ENCODE data around the gene CNOT4.
A peak's percentile ranks its signal among the peaks of the same experiment; 100 is the strongest.

CNOT4 gene, protein sequence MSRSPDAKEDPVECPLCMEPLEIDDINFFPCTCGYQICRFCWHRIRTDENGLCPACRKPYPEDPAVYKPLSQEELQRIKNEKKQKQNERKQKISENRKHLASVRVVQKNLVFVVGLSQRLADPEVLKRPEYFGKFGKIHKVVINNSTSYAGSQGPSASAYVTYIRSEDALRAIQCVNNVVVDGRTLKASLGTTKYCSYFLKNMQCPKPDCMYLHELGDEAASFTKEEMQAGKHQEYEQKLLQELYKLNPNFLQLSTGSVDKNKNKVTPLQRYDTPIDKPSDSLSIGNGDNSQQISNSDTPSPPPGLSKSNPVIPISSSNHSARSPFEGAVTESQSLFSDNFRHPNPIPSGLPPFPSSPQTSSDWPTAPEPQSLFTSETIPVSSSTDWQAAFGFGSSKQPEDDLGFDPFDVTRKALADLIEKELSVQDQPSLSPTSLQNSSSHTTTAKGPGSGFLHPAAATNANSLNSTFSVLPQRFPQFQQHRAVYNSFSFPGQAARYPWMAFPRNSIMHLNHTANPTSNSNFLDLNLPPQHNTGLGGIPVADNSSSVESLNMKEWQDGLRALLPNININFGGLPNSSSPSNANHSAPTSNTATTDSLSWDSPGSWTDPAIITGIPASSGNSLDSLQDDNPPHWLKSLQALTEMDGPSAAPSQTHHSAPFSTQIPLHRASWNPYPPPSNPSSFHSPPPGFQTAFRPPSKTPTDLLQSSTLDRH

DNA sequence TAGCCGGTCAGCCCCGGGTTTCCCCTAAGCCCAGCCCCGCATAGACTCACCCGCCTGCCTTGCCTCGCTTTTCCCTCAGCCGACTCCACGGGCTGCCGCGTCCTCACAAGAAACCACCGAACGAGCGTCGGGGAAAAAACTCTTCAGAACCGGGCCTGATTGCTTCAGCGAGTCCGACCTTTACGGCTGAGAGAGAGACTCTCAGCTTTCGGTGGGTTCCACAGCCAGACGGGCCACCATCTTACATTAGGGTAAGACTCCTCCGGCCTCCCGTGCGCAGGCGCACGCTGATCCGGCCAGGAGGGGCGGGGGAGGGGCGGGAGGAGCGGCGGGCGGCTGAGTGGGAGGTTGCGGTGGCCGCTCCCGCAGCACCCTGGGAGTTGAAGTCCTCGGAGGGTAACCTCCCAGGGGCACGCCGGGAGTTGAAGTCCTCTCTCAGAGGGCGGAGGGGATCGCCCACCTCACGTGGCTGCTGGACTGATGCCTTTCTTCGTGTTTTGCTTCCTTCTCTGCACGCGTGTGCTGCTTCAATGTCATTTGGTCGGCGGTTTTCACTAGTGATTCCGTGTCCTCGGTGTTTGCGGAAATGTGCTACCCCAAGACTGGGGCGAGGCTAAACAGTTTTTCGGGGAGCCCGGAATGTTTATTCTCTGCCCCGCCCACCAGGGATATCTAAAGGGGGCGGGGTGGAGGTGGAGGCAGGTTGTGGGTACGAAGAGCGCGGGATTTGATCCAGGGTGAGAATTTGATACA is at the start of gene CNOT4:
CNOT4 (minus strand) TSS at position 264 of the 753 bp plus-strand sequence. CDS start 71,771 bp downstream, outside the sequence.
- peak within 1 kb of the TSS; percentile 93 to 97 for H3K9ac ChIP-seq (ENCODE audit: low read length in 2 of 2)
- peaks cover 3% of the 10 kb centered on the region for H3K4me1 ChIP-seq (ENCODE audit: control insufficient read depth, insufficient read depth, low read length)
- H3K36me3 ChIP-seq (ENCODE audit: control insufficient read depth in 2 of 2, insufficient read depth in 2 of 2, low read length in 2 of 2), result no peaks in the 10 kb centered on the region
- no peaks in the 10 kb centered on the region for H3K27me3 ChIP-seq (ENCODE audit: control insufficient read depth in 1 of 2, insufficient read depth in 2 of 2, low read length in 2 of 2)
- H3K9me3 ChIP-seq (ENCODE audit: control insufficient read depth in 2 of 2, low read length in 2 of 2), result no peaks in the 10 kb centered on the region
- H3K27ac ChIP-seq (ENCODE audit: low read length), result peak within 1 kb of the TSS; percentile 91
- peak within 1 kb of the TSS; percentile 92 to 97 for H3K4me3 ChIP-seq (ENCODE audit: low read length in 2 of 2)

DNA sequence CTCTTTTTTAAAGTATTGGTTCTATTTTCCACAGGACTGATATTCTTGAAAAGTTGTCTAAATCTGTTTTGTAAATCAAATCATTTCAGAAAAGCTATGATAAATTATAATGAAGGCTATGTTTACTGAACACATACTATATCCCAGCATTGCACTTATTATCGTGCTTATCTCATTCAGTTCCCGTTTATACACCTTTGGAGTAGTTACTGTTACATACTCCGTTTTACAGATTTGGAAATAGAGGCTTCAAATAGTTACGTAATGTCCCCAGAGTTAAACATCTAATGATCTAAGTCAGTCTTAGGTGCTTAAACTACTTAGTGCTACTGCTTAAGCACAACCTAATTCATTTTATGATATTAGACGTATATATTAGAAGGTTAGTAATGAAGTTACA is 49.0 kb upstream of the CNOT4 start:
- H3K27me3 ChIP-seq (ENCODE audit: control insufficient read depth in 1 of 2, insufficient read depth in 2 of 2, low read length in 2 of 2), result no peaks in the 10 kb centered on the region
- H3K27ac ChIP-seq (ENCODE audit: low read length), result no peak overlapping the region
- no peaks in the 10 kb centered on the region for H3K9me3 ChIP-seq (ENCODE audit: control insufficient read depth in 2 of 2, low read length in 2 of 2)
- peak overlapping the region in 1 of 2 donors; percentile 90 for H3K9ac ChIP-seq (ENCODE audit: low read length in 2 of 2)
- H3K4me1 ChIP-seq (ENCODE audit: control insufficient read depth, insufficient read depth, low read length), result peaks cover 3% of the 10 kb centered on the region
- H3K36me3 ChIP-seq (ENCODE audit: control insufficient read depth in 2 of 2, insufficient read depth in 2 of 2, low read length in 2 of 2), result no peaks in the 10 kb centered on the region
- peak overlapping the region; percentile 94 to 98 for H3K4me3 ChIP-seq (ENCODE audit: low read length in 2 of 2)

DNA sequence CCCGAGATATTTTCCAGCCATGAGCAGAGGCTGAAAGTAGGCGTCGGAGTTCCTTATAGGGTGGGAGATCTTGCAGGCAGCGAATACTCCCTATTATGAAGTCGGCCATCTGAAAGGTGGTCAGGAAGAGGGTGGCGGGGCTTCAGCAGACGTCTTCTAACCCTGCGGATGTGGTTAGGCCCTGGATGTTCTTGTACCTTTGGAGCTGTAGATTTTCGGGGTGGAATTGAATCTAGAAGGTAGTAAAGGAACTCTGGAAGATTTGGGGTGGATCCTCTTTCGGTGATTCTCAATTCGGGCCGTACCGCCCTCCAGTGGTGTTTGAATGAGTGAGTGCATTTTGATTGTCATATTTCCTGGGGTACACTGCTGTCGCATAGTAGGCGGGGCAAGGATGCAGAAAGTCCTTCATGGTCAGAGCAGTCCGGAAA is 48.5 kb upstream of the CNOT4 start:
- Histone ChIP-seq H3K4me3 (ENCODE audit: low read length in 2 of 2) (peak overlapping the region; percentile 94 to 98), H3K27me3 (ENCODE audit: control insufficient read depth in 1 of 2, insufficient read depth in 2 of 2, low read length in 2 of 2) (no peaks in the 10 kb centered on the region), H3K9ac (ENCODE audit: low read length in 2 of 2) (peak overlapping the region; percentile 90 to 98), H3K27ac (ENCODE audit: low read length) (peak overlapping the region; percentile 99), H3K36me3 (ENCODE audit: control insufficient read depth in 2 of 2, insufficient read depth in 2 of 2, low read length in 2 of 2) (no peaks in the 10 kb centered on the region), H3K9me3 (ENCODE audit: control insufficient read depth in 2 of 2, low read length in 2 of 2) (no peaks in the 10 kb centered on the region), H3K4me1 (ENCODE audit: control insufficient read depth, insufficient read depth, low read length) (peaks cover 3% of the 10 kb centered on the region)

DNA sequence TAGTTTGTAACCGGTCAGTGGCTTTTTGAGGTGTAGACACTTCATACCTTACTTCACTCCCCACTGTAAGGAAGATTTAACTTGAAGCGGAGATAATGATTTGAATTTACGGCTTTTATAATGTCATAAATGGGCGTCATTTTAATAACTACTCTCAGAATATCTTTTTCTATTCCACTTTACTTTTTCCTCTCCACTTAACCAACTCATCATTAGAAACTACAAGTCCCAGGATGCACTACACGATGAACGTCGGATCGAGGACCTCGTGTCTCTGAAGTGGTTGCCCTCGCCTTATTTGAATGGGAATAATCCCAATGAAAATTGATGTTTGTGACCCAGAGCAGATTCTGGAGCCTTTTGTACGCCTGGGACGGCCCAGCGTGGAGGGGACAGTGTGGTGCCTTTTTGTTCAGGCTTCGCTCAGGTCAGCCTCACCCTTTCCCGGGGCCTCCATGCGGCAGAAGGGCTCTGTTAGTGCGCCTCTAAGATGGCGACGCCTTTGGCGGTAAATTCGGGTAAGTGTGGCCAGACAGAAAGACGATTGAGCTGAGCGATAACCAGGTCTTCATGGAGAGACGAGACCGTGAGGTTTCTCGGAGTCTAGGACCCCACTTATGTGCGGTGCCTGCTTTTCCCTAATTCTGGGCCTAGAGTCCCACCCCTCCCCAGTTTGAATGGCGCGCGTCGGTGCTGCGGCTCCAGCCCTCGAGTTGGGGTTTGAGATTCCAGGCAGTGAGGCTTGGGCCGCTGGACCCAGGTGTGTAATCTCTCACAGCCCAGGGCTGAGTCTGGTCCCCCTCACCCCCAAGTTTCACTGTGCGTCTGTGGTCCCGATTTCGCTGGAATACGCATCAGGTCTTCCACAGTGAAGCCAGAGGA is 47.8 kb upstream of the CNOT4 start, which contains the start of gene NUP205:
NUP205 (plus strand) TSS at position 463 of the 882 bp plus-strand sequence; CDS start at position 491, 28 bp downstream.
- Histone ChIP-seq H3K4me3 (ENCODE audit: low read length in 2 of 2) (peak within 1 kb of the TSS; percentile 94 to 98), H3K9me3 (ENCODE audit: control insufficient read depth in 2 of 2, low read length in 2 of 2) (no peaks in the 10 kb centered on the region), H3K27me3 (ENCODE audit: control insufficient read depth in 1 of 2, insufficient read depth in 2 of 2, low read length in 2 of 2) (no peaks in the 10 kb centered on the region), H3K4me1 (ENCODE audit: control insufficient read depth, insufficient read depth, low read length) (peaks cover 3% of the 10 kb centered on the region), H3K9ac (ENCODE audit: low read length in 2 of 2) (peak within 1 kb of the TSS; percentile 90 to 98), H3K36me3 (ENCODE audit: control insufficient read depth in 2 of 2, insufficient read depth in 2 of 2, low read length in 2 of 2) (no peaks in the 10 kb centered on the region), H3K27ac (ENCODE audit: low read length) (peak within 1 kb of the TSS; percentile 99)

DNA sequence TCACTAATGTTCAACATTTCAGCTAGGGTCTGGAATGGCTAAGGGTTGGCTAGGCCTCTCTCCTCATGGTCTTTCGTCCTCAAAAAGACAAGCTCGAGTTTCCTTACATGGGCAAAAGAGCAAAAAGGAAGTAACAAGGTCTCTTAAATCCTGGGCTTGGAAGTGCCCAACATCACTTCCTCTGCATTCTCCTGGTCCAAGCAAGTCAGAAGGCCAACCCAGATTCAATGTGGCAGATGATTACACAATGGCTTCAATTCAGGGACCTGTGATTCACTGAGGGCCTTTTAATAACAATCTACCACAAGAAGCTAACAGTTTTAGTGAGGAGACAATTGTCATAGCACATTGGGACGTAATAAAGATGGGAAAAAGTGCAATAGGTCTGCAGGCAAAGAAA is 43.4 kb upstream of the CNOT4 start:
- Histone ChIP-seq H3K36me3 (ENCODE audit: control insufficient read depth in 2 of 2, insufficient read depth in 2 of 2, low read length in 2 of 2) (no peaks in the 10 kb centered on the region), H3K27ac (ENCODE audit: low read length) (no peak overlapping the region), H3K4me3 (ENCODE audit: low read length in 2 of 2) (no peak overlapping the region), H3K9me3 (ENCODE audit: control insufficient read depth in 2 of 2, low read length in 2 of 2) (no peaks in the 10 kb centered on the region), H3K27me3 (ENCODE audit: control insufficient read depth in 1 of 2, insufficient read depth in 2 of 2, low read length in 2 of 2) (no peaks in the 10 kb centered on the region), H3K9ac (ENCODE audit: low read length in 2 of 2) (no peak overlapping the region), H3K4me1 (ENCODE audit: control insufficient read depth, insufficient read depth, low read length) (peaks cover 3% of the 10 kb centered on the region)

DNA sequence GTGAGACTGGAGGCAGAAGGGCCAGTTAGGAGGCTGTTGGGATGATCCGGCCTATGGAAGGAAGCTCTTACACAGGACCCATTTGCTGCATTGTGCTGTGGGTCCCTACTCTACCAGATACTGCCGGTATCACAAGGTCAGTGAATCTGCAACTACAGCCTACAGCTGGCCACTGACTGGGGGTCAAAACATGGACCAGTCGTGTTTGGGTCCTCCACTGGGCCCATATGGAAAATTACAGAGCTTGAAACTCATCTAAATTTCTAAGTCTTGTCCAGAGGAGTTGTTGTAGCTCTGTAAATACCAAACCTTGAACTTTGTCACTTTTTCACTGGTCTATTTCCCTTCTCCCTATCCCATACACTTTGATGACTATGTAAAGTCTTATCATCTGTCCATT is 42.2 kb upstream of the CNOT4 start:
- no peaks in the 10 kb centered on the region for H3K9me3 ChIP-seq (ENCODE audit: control insufficient read depth in 2 of 2, low read length in 2 of 2)
- H3K9ac ChIP-seq (ENCODE audit: low read length in 2 of 2), result no peak overlapping the region
- H3K27me3 ChIP-seq (ENCODE audit: control insufficient read depth in 1 of 2, insufficient read depth in 2 of 2, low read length in 2 of 2), result no peaks in the 10 kb centered on the region
- H3K27ac ChIP-seq (ENCODE audit: low read length), result no peak overlapping the region
- H3K4me1 ChIP-seq (ENCODE audit: control insufficient read depth, insufficient read depth, low read length), result no peaks in the 10 kb centered on the region
- H3K4me3 ChIP-seq (ENCODE audit: low read length in 2 of 2), result no peak overlapping the region
- no peaks in the 10 kb centered on the region for H3K36me3 ChIP-seq (ENCODE audit: control insufficient read depth in 2 of 2, insufficient read depth in 2 of 2, low read length in 2 of 2)

DNA sequence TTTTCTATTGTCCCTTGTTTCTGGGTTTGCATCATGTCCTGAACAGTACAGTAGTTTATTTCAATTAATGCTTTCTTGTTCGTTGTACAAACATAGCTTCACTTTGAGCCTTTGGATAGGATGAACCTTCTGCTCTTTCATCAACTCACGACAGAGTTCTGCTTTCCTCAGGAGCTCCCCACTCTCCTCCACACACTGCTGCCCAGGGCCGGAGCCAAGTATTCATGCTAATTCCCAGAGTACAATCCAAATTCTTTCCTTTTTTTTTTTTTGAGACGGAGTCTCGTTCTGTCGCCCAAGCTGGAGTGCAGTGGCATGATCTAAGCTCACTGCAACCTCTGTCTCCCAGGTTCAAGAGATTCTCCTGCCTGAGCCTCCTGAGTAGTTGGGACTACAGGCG is 40.3 kb upstream of the CNOT4 start:
- no peaks in the 10 kb centered on the region for H3K9me3 ChIP-seq (ENCODE audit: control insufficient read depth in 2 of 2, low read length in 2 of 2)
- no peaks in the 10 kb centered on the region for H3K4me1 ChIP-seq (ENCODE audit: control insufficient read depth, insufficient read depth, low read length)
- H3K9ac ChIP-seq (ENCODE audit: low read length in 2 of 2), result no peak overlapping the region
- no peaks in the 10 kb centered on the region for H3K27me3 ChIP-seq (ENCODE audit: control insufficient read depth in 1 of 2, insufficient read depth in 2 of 2, low read length in 2 of 2)
- no peaks in the 10 kb centered on the region for H3K36me3 ChIP-seq (ENCODE audit: control insufficient read depth in 2 of 2, insufficient read depth in 2 of 2, low read length in 2 of 2)
- H3K27ac ChIP-seq (ENCODE audit: low read length), result no peak overlapping the region
- H3K4me3 ChIP-seq (ENCODE audit: low read length in 2 of 2), result no peak overlapping the region

DNA sequence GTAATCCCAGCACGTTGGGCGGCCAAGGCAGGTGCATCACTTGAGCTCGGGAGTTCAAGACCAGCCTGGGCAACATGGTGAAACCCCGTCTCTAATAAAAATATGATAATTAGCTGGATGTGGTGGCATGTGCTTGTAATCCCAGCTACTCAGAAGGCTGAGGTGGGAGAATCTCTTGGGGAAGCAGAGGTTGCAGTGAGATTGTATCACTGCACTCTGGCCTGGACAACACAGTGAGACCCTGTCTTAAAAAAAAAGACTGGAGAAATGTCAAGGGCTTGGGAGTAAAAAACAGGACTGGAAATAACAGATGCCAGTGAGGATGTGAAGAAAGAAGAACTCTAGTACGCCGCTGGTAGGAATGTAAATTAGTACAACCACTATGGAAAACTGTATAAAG is 31.1 kb upstream of the CNOT4 start:
- H3K36me3 ChIP-seq (ENCODE audit: control insufficient read depth in 2 of 2, insufficient read depth in 2 of 2, low read length in 2 of 2), result no peaks in the 10 kb centered on the region
- no peaks in the 10 kb centered on the region for H3K27me3 ChIP-seq (ENCODE audit: control insufficient read depth in 1 of 2, insufficient read depth in 2 of 2, low read length in 2 of 2)
- no peaks in the 10 kb centered on the region for H3K4me1 ChIP-seq (ENCODE audit: control insufficient read depth, insufficient read depth, low read length)
- H3K9ac ChIP-seq (ENCODE audit: low read length in 2 of 2), result no peak overlapping the region
- no peak overlapping the region for H3K27ac ChIP-seq (ENCODE audit: low read length)
- H3K9me3 ChIP-seq (ENCODE audit: control insufficient read depth in 2 of 2, low read length in 2 of 2), result no peaks in the 10 kb centered on the region
- H3K4me3 ChIP-seq (ENCODE audit: low read length in 2 of 2), result no peak overlapping the region

DNA sequence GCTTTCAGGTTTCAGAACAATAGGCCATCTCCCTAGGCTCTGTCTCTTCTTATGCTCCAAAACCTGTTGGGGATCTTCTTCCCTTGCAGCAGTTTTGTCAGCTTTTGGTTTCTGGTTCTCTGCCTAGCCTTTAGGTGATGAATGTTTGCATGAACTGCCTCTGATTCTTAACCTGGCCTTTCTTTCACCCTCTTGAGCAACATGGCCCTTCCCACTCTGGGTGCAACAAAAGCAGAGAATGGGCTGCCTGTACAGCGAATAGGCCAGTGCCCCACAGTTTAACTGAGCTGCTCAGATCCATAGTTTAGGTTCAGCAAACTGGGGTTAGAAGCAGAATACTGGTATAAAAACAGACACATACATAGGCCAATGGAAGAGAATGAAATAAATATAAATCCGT is 29.7 kb upstream of the CNOT4 start:
- H3K4me1 ChIP-seq (ENCODE audit: control insufficient read depth, insufficient read depth, low read length), result no peaks in the 10 kb centered on the region
- no peak overlapping the region for H3K27ac ChIP-seq (ENCODE audit: low read length)
- no peaks in the 10 kb centered on the region for H3K36me3 ChIP-seq (ENCODE audit: control insufficient read depth in 2 of 2, insufficient read depth in 2 of 2, low read length in 2 of 2)
- H3K9me3 ChIP-seq (ENCODE audit: control insufficient read depth in 2 of 2, low read length in 2 of 2), result no peaks in the 10 kb centered on the region
- no peak overlapping the region for H3K4me3 ChIP-seq (ENCODE audit: low read length in 2 of 2)
- no peak overlapping the region for H3K9ac ChIP-seq (ENCODE audit: low read length in 2 of 2)
- H3K27me3 ChIP-seq (ENCODE audit: control insufficient read depth in 1 of 2, insufficient read depth in 2 of 2, low read length in 2 of 2), result no peaks in the 10 kb centered on the region

DNA sequence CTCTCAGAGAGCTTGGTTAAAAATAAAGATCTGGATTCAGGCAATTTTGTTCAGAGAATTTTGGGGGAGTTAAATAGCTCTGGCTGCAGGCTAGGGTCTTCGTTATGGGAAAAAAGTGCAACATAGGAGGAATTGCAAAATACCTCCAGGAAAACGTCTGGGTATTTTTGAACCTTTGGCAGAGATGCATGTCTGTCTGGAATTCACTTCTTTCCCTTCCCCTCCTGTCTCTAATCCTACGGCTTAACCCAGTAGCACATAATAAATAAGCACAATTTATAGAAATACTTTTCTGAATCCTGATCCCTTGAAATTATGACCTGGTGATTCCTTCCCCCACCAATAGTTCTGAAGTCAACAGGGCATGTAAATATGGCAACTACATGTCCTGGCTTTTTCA is 28.5 kb upstream of the CNOT4 start:
- H3K4me1 ChIP-seq (ENCODE audit: control insufficient read depth, insufficient read depth, low read length), result no peaks in the 10 kb centered on the region
- H3K4me3 ChIP-seq (ENCODE audit: low read length in 2 of 2), result no peak overlapping the region

More for the DNA sequence above, 28.5 kb upstream of the CNOT4 start:
- H3K27me3 ChIP-seq (ENCODE audit: control insufficient read depth in 1 of 2, insufficient read depth in 2 of 2, low read length in 2 of 2), result no peaks in the 10 kb centered on the region
- H3K9ac ChIP-seq (ENCODE audit: low read length in 2 of 2), result no peak overlapping the region
- H3K27ac ChIP-seq (ENCODE audit: low read length), result no peak overlapping the region
- no peaks in the 10 kb centered on the region for H3K36me3 ChIP-seq (ENCODE audit: control insufficient read depth in 2 of 2, insufficient read depth in 2 of 2, low read length in 2 of 2)
- H3K9me3 ChIP-seq (ENCODE audit: control insufficient read depth in 2 of 2, low read length in 2 of 2), result no peaks in the 10 kb centered on the region

Data from stomach smooth muscle (tissue), 2 donors.